PFSK-1 (cell line): ENCODE results near the gene CHRNB1.

Source experiments
- FOXP2 ChIP-seq: optimal IDR thresholded peaks from 2 replicates; pipeline ENCODE3; 2011; ENCODE audit warnings: borderline replicate concordance, control low read depth, inconsistent platforms; ENCODE audit not compliant: insufficient read depth; ENCODE audit errors: extremely low read length, extremely low read depth
- POLR2AphosphoS5 ChIP-seq: IDR thresholded peaks from 2 replicates; pipeline ENCODE4 v1.6.1; 2012; ENCODE audit warnings: low read depth, mild to moderate bottlenecking, control low read depth, low read length, moderate library complexity
- SIN3A ChIP-seq: IDR thresholded peaks from 2 replicates; pipeline ENCODE4 v1.6.1; 2012; ENCODE audit warnings: mild to moderate bottlenecking, low read length, moderate library complexity, borderline replicate concordance; ENCODE audit not compliant: insufficient read depth
- TAF1 ChIP-seq: IDR thresholded peaks from 2 replicates; pipeline ENCODE4 v1.6.1; 2012; ENCODE audit warnings: low read length, control low read depth, borderline replicate concordance; ENCODE audit not compliant: insufficient read depth
- TF ChIP-seq, protein P1 (sequence below), 2 experiments: IDR thresholded peaks; 2 replicates each; pipeline versions ENCODE4 v1.6.1 to v1.8.0; 2011 to 2012; ENCODE audit warnings: low read depth in 2 of 2, low read length in 2 of 2, control low read depth in 1 of 2, inconsistent platforms in 1 of 2, mild to moderate bottlenecking in 1 of 2, moderate library complexity in 1 of 2; ENCODE audit not compliant: insufficient read depth in 1 of 2

CHRNB1 gene

GRCh38 chr17:7499161-7499560, 54.3 kb downstream of the CHRNB1 start:
- TF ChIP-seq SIN3A (no peak), TAF1 (no peak)
- TF ChIP-seq, protein P1, sequence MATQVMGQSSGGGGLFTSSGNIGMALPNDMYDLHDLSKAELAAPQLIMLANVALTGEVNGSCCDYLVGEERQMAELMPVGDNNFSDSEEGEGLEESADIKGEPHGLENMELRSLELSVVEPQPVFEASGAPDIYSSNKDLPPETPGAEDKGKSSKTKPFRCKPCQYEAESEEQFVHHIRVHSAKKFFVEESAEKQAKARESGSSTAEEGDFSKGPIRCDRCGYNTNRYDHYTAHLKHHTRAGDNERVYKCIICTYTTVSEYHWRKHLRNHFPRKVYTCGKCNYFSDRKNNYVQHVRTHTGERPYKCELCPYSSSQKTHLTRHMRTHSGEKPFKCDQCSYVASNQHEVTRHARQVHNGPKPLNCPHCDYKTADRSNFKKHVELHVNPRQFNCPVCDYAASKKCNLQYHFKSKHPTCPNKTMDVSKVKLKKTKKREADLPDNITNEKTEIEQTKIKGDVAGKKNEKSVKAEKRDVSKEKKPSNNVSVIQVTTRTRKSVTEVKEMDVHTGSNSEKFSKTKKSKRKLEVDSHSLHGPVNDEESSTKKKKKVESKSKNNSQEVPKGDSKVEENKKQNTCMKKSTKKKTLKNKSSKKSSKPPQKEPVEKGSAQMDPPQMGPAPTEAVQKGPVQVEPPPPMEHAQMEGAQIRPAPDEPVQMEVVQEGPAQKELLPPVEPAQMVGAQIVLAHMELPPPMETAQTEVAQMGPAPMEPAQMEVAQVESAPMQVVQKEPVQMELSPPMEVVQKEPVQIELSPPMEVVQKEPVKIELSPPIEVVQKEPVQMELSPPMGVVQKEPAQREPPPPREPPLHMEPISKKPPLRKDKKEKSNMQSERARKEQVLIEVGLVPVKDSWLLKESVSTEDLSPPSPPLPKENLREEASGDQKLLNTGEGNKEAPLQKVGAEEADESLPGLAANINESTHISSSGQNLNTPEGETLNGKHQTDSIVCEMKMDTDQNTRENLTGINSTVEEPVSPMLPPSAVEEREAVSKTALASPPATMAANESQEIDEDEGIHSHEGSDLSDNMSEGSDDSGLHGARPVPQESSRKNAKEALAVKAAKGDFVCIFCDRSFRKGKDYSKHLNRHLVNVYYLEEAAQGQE (IDR thresholded peaks at IDR 0.05; ENCODE audit: insufficient read depth in 1 of 2, low read depth in 2 of 2, low read length in 2 of 2), result no peak

DNA sequence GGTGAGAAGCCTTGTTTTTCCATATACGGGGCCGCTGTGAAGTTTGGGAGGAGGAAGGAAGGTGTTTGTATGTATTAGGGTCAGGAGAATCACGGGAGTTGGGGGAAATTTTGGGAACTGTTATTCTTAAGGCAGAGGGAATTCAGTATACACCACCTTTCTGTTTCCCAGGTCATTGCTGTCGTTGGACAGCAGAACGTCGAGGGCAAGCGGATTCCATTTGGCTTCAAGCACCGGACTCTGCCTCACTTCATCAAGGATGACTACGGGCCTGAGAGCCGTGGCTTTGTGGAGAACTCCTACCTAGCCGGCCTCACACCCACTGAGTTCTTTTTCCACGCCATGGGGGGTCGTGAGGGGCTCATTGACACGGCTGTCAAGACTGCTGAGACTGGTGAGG, 56.9 kb downstream of the CHRNB1 start:
- TF ChIP-seq, protein P1 (IDR thresholded peaks at IDR 0.05; ENCODE audit: insufficient read depth in 1 of 2, low read depth in 2 of 2, low read length in 2 of 2), result no peak
- TF ChIP-seq TAF1, result no peak
- no peak for TF ChIP-seq POLR2AphosphoS5
- TF ChIP-seq FOXP2, result no peak
- no peak for TF ChIP-seq SIN3A

- TF ChIP-seq, protein P1 (IDR thresholded peaks at IDR 0.05; ENCODE audit: insufficient read depth in 1 of 2, low read depth in 2 of 2, low read length in 2 of 2), result no peak
- TF ChIP-seq FOXP2 (no peak), SIN3A (no peak), TAF1 (no peak), POLR2AphosphoS5 (no peak)
Observed at GRCh38 chr17:7502171-7502847, 57.4 kb downstream of the CHRNB1 start.

DNA sequence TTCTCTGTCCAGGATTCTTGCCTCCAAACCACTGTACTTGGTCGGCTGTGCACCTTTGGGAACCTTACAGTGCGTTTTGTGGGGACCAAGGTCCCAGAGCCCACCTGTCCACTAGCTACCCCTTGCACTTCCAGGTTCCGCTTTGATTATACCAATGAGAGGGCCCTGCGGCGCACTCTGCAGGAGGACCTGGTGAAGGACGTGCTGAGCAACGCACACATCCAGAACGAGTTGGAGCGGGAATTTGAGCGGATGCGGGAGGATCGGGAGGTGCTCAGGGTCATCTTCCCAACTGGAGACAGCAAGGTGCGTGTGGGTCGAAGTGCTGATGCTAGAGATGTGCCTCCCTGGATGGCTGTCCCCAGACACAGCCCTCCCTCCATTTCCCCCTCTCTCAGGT, 58.1 kb downstream of the CHRNB1 start:
- TF ChIP-seq, protein P1 (IDR thresholded peaks at IDR 0.05; ENCODE audit: insufficient read depth in 1 of 2, low read depth in 2 of 2, low read length in 2 of 2), result no peak
- no peak for TF ChIP-seq POLR2AphosphoS5
- TF ChIP-seq FOXP2, result no peak
- TF ChIP-seq TAF1, result no peak

DNA sequence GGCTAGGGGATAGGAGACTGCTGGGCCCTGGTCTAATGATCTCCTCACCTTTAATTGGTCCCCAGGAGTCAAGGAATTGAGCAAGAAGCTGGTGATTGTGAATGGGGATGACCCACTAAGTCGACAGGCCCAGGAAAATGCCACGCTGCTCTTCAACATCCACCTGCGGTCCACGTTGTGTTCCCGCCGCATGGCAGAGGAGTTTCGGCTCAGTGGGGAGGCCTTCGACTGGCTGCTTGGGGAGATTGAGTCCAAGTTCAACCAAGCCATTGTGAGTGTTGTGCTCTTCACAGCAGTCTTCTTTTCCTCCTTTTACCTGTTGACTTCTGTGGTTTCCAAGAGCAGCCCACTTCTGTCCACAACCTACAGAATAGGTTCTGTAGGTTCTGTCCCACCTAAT, 58.7 kb downstream of the CHRNB1 start:
- TF ChIP-seq POLR2AphosphoS5 (no peak), SIN3A (no peak), TAF1 (no peak), FOXP2 (no peak)
- TF ChIP-seq, protein P1 (IDR thresholded peaks at IDR 0.05; ENCODE audit: insufficient read depth in 1 of 2, low read depth in 2 of 2, low read length in 2 of 2), result no peak
